ENCODE measurements around the gene MAN2A1.

The MAN2A1 gene

GRCh38 chr5:109874108-109874507 is 184.4 kb downstream of the MAN2A1 start:
- TF ChIP-seq REST (IDR thresholded peaks at IDR 0.05; ENCODE audit: insufficient read depth in 1 of 2, low read depth in 2 of 2, low read length in 2 of 2) (no peak), FOXP2 (optimal IDR thresholded peaks at IDR 0.05; ENCODE audit: borderline replicate concordance, extremely low read depth, extremely low read length, insufficient read depth) (no peak), TAF1 (IDR thresholded peaks at IDR 0.05; ENCODE audit: borderline replicate concordance, insufficient read depth, low read length) (no peak), POLR2AphosphoS5 (IDR thresholded peaks at IDR 0.05; ENCODE audit: low read depth, low read length) (no peak), SIN3A (IDR thresholded peaks at IDR 0.05; ENCODE audit: borderline replicate concordance, insufficient read depth, low read length) (no peak)

DNA sequence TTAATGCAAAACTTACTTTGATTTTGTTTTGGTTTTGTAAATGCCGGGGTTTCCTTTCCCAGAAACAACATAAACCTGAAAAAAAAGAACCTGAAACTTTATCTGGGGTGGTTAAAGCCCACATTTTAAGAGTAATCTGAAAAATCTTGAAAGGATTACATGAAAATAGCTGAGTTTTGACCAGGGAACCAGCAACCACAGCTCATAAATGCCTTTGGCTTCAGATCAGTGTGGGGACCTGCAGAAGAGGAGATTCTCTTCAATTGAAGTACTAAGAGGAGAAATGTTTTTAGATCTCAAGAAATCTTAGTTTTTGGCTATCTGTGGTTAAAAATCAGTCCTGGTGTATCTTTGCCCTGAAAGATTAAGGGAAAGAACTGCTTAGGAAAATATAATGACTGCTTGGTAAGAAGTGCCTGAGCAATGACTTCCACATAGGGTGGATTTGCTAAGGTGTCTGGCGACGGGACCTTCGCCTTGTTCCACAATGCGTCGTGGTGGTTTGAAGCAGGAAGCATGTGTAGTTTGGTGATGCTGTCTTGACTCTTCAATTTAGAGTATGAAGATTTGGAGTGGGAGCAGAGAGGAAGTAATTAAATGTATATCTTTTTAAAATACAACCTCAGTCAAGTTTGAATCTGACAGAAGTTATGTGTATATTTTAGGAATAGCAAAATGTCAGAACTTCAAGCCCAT is 186.5 kb downstream of the MAN2A1 start:
- TF ChIP-seq REST (IDR thresholded peaks at IDR 0.05; ENCODE audit: insufficient read depth in 1 of 2, low read depth in 2 of 2, low read length in 2 of 2) = no peak
- TF ChIP-seq POLR2AphosphoS5 (IDR thresholded peaks at IDR 0.05; ENCODE audit: low read depth, low read length) = no peak
- no peak for TF ChIP-seq TAF1 (IDR thresholded peaks at IDR 0.05; ENCODE audit: borderline replicate concordance, insufficient read depth, low read length)
- no peak for TF ChIP-seq SIN3A (IDR thresholded peaks at IDR 0.05; ENCODE audit: borderline replicate concordance, insufficient read depth, low read length)
- no peak for TF ChIP-seq FOXP2 (optimal IDR thresholded peaks at IDR 0.05; ENCODE audit: borderline replicate concordance, extremely low read depth, extremely low read length, insufficient read depth)

DNA sequence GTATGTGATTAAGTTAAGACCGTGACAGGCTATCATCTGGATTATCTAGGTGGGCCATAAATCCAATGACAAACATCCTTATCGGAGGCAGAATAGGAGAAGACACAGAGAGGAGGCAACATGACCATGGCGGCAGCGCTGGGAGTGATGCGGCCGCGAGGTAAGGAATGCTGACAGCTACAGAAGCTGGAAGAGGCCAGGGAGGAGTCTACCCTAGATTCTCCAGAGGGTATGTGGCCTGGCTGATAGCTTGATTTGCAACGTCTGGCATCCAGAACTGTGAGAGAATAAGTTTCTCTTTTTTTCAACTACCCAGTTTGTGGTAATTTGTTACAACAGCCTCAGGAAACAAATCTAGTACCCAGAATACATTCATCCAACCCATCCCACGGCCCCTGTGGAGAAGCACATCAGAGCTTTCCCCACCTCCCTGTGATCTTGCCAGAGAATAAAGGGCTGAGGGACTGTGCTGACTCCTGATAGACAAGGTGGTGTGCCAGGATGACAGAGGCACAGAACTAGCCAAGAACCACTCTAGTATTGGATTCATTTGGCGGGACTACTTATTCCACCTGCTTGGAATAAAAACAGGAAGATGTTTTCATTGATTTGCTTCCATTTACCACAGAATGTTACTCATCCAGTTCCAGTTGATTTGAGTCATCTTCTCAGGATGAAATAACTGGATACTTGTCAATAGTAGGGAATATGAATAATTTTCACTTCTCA is 187.4 kb downstream of the MAN2A1 start:
- TF ChIP-seq POLR2AphosphoS5 (IDR thresholded peaks at IDR 0.05; ENCODE audit: low read depth, low read length) (no peak), TAF1 (IDR thresholded peaks at IDR 0.05; ENCODE audit: borderline replicate concordance, insufficient read depth, low read length) (no peak), SIN3A (IDR thresholded peaks at IDR 0.05; ENCODE audit: borderline replicate concordance, insufficient read depth, low read length) (no peak), REST (IDR thresholded peaks at IDR 0.05; ENCODE audit: insufficient read depth in 1 of 2, low read depth in 2 of 2, low read length in 2 of 2) (no peak), FOXP2 (optimal IDR thresholded peaks at IDR 0.05; ENCODE audit: borderline replicate concordance, extremely low read depth, extremely low read length, insufficient read depth) (no peak)

DNA sequence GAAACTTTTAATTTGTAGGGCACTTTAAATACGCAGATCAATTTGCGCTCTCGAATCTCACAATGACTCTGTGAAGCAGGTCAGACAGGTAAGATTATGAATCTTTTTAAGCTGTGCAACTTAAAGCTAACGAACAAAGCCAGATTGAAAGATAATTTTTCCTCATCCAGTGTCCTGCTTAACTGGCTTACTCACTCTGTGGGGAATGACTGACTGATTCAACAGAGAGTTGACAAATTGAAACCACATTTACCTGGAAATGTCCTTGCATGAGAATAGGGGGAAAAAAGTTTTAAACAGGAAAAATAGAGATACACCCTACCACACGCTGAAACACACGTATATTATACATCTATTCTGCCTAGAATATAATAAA is 187.9 kb downstream of the MAN2A1 start:
- TF ChIP-seq TAF1 (IDR thresholded peaks at IDR 0.05; ENCODE audit: borderline replicate concordance, insufficient read depth, low read length) (no peak), REST (IDR thresholded peaks at IDR 0.05; ENCODE audit: insufficient read depth in 1 of 2, low read depth in 2 of 2, low read length in 2 of 2) (no peak), POLR2AphosphoS5 (IDR thresholded peaks at IDR 0.05; ENCODE audit: low read depth, low read length) (no peak), SIN3A (IDR thresholded peaks at IDR 0.05; ENCODE audit: borderline replicate concordance, insufficient read depth, low read length) (no peak), FOXP2 (optimal IDR thresholded peaks at IDR 0.05; ENCODE audit: borderline replicate concordance, extremely low read depth, extremely low read length, insufficient read depth) (no peak)

Measured in PFSK-1 (cell line).